Left lung (tissue), 10 donors: ENCODE results near the gene CALR3. TPM values are rescaled to one million over a fixed set of nuclear protein-coding genes. Genes with fewer than 3 reads are reported as not detected.
A peak's percentile ranks its signal among the peaks of the same experiment; 100 is the strongest.

Experiments used
- ATAC-seq: fragments of 200-7000 bp; cut with Tn5 transposase; one replicate; pipeline ENCODE4 v1.9.1; 2020; ENCODE audit warnings: moderate library complexity
- DNase-seq, 4 donors: peaks; one replicate each; pipeline ENCODE4 v3.0.0-alpha.2; 2013 to 2020
- H3K27ac ChIP-seq, 2 donors: fragments of 200-600 bp; sonication (generic) in 1 of 2; one replicate each; pipeline versions ENCODE4 v1.5.0 to v1.8.0; 2020 to 2021
- H3K27me3 ChIP-seq, 2 donors: fragments of 200-600 bp; sonication (generic) in 1 of 2; one replicate each; pipeline versions ENCODE4 v1.5.0 to v1.8.0; 2020 to 2021
- H3K36me3 ChIP-seq, 2 donors: fragments of 200-600 bp; sonication (generic) in 1 of 2; one replicate each; pipeline versions ENCODE4 v1.5.0 to v1.8.0; 2020 to 2021
- H3K4me1 ChIP-seq, 2 donors: fragments of 200-600 bp; one replicate each; pipeline ENCODE4 v1.8.0; 2021
- H3K4me3 ChIP-seq, 2 donors: fragments of 200-600 bp; sonication (generic) in 1 of 2; one replicate each; pipeline versions ENCODE4 v1.5.0 to v1.8.0; 2020 to 2021; ENCODE audit warnings: mild to moderate bottlenecking in 1 of 2
- H3K9me3 ChIP-seq, 2 donors: fragments of 200-600 bp; sonication (generic) in 1 of 2; one replicate each; pipeline versions ENCODE4 v1.5.0 to v1.8.0; 2020 to 2021
- intact Hi-C, 2 donors: fragments of 100-400 bp; cut with DNase I; formaldehyde crosslinking; loops; one replicate each; pipeline versions ENCODE4 v1.11.2 to v1.14.2; 2022
- polyA plus RNA-seq, 6 donors: library from polyadenylated mRNA; unstranded; fragments of 120-200 nt; gene quantifications; one replicate each; pipeline ENCODE4 v1.2.1, GENCODE V29; 2013; ENCODE audit not compliant: insufficient read length in 6 of 6
- total RNA-seq, 2 donors: library from RNA; stranded (reverse); fragmentation: NEBNext Ultra II Directional; extraction: Animal tissue kit (Norgen Biotek cat#: 25700); gene quantifications; one replicate each; pipeline ENCODE4 v1.2.1, GENCODE V29; 2021
- TF ChIP-seq, protein P1 (sequence below), 2 donors: fragments of 200-600 bp; sonication (generic) in 1 of 2; IDR thresholded peaks; one replicate each; pipeline versions ENCODE4 v1.5.0 to v1.8.0; 2021; ENCODE audit warnings: antibody characterized with exemption in 2 of 2
- donor health status: DM: no; HTN: yes; CAD: no.
- donor health status: DM: no; HTN: no; CAD: no.

Gene CALR3
- total and polyA plus RNA-seq, 8 donors, result 0.26 TPM; not detected in 7

- ATAC-seq, result peak; percentile 98
- Histone ChIP-seq H3K4me1 (peaks cover 13 to 53% of the 10 kb centered on the region in 2 donors), H3K27ac (peak within 1 kb of the TSS; percentile 73 to 92), H3K27me3 (no peaks in the 10 kb centered on the region), H3K36me3 (peaks cover 0 to 31% of the 10 kb centered on the region in 2 donors), H3K4me3 (peak within 1 kb of the TSS; percentile 93 to 97), H3K9me3 (no peaks in the 10 kb centered on the region)
- intact Hi-C loops, result no loop called here
- TF ChIP-seq, protein P1, sequence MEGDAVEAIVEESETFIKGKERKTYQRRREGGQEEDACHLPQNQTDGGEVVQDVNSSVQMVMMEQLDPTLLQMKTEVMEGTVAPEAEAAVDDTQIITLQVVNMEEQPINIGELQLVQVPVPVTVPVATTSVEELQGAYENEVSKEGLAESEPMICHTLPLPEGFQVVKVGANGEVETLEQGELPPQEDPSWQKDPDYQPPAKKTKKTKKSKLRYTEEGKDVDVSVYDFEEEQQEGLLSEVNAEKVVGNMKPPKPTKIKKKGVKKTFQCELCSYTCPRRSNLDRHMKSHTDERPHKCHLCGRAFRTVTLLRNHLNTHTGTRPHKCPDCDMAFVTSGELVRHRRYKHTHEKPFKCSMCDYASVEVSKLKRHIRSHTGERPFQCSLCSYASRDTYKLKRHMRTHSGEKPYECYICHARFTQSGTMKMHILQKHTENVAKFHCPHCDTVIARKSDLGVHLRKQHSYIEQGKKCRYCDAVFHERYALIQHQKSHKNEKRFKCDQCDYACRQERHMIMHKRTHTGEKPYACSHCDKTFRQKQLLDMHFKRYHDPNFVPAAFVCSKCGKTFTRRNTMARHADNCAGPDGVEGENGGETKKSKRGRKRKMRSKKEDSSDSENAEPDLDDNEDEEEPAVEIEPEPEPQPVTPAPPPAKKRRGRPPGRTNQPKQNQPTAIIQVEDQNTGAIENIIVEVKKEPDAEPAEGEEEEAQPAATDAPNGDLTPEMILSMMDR (IDR thresholded peaks at IDR 0.05), result peak in 1 of 2 donors; percentile 7
- peak; percentile 94 to 98 (median 96) for DNase-seq
Measured at GRCh38 chr19:16542045-16542909, 46.3 kb upstream of the CALR3 start, which contains the start of gene CHERP. CHERP (minus strand) TSS chr19:16542437; CDS start chr19:16542378, 59 bp downstream.

- intact Hi-C loops, result no loop called here
- peak overlapping the region; percentile 73 to 92 for H3K27ac ChIP-seq
- H3K36me3 ChIP-seq, result peaks cover 0 to 38% of the 10 kb centered on the region in 2 donors
- H3K27me3 ChIP-seq, result no peaks in the 10 kb centered on the region
- H3K9me3 ChIP-seq, result no peaks in the 10 kb centered on the region
- peak overlapping the region; percentile 93 to 97 for H3K4me3 ChIP-seq
- TF ChIP-seq, protein P1 (IDR thresholded peaks at IDR 0.05), result no peak
- ATAC-seq (no peak), DNase-seq (peak in 1 of 4 donors; percentile 24)
- peaks cover 13 to 49% of the 10 kb centered on the region in 2 donors for H3K4me1 ChIP-seq
Measured at GRCh38 chr19:16541526-16542044, 45.6 kb upstream of the CALR3 start.

DNA sequence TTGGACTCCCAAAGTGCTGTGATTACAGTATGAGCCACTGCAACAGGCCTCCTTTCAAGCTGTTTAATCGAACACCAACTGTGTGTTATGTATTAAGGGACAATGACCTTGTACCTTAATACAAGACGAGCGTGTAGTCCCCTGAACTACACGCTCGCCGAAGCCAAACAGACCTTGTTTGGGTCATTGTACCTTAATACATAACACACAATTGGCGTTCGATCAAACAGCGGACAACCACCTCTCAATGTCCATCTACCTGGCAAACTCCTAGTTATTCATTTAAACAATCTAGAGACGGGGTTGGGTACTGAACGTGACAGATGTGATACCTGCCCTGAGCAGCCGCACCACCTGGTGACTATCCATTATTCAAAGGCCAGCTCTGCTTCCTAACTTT is 45.0 kb upstream of the CALR3 start:
- TF ChIP-seq, protein P1 (IDR thresholded peaks at IDR 0.05), result no peak
- Histone ChIP-seq H3K36me3 (peaks cover 0 to 44% of the 10 kb centered on the region in 2 donors), H3K9me3 (no peaks in the 10 kb centered on the region), H3K4me3 (peak overlapping the region; percentile 93 to 97), H3K4me1 (peaks cover 13 to 49% of the 10 kb centered on the region in 2 donors), H3K27me3 (no peaks in the 10 kb centered on the region), H3K27ac (no peak overlapping the region)
- intact Hi-C loops, result no loop called here
- DNase-seq (peak in 1 of 4 donors; percentile 1), ATAC-seq (no peak)

DNA sequence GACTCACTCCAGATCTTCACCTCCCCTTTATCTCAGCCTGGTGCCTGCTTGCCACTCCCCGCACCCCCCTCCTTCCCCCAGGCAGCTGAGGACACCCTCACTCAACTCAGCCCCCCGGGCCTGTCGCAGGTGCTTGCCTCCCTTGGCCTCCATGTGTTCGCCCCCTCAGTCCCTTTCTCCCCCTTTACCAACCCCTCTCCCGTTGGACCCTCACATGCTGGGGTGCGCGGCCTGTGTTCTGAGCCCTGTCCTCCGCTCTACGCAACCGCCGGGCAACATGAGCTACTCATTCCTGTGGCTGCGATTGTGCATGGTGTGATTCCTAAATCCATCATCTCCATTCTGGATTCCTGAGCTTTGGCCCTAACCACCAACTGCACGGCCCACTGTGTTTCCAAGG is 41.1 kb upstream of the CALR3 start:
- H3K36me3 ChIP-seq, result peaks cover 0 to 82% of the 10 kb centered on the region in 2 donors
- H3K4me1 ChIP-seq, result peaks cover 9 to 28% of the 10 kb centered on the region in 2 donors
- H3K27me3 ChIP-seq, result no peaks in the 10 kb centered on the region
- intact Hi-C loops, result no loop called here
- no peak overlapping the region for H3K4me3 ChIP-seq
- H3K9me3 ChIP-seq, result no peaks in the 10 kb centered on the region
- H3K27ac ChIP-seq, result no peak overlapping the region
- ATAC-seq (no peak), DNase-seq (peak in 1 of 4 donors; percentile 66)
- TF ChIP-seq, protein P1 (IDR thresholded peaks at IDR 0.05), result no peak

- TF ChIP-seq, protein P1 (IDR thresholded peaks at IDR 0.05), result no peak
- Histone ChIP-seq H3K27me3 (no peaks in the 10 kb centered on the region), H3K4me3 (no peak overlapping the region), H3K4me1 (peaks cover 5 to 23% of the 10 kb centered on the region in 2 donors), H3K36me3 (peaks cover 0 to 92% of the 10 kb centered on the region in 2 donors), H3K27ac (no peak overlapping the region), H3K9me3 (no peaks in the 10 kb centered on the region)
- ATAC-seq (no peak), DNase-seq (peak in 1 of 4 donors; percentile 47)
- intact Hi-C loops, result no loop called here
Measured at GRCh38 chr19:16536130-16536529, 40.2 kb upstream of the CALR3 start.
